ENCODE measurements around the gene EEF1AKMT3.

The EEF1AKMT3 gene

GRCh38 chr12:57751788-57752667, 20.4 kb upstream of the EEF1AKMT3 start, which contains the start of gene CDK4:
TSS of gene CDK4 (minus strand) at chr12:57752310. CDS start at chr12:57751717, 593 bp downstream.
- Histone ChIP-seq H3K4me3 (ENCODE audit: extremely low read depth, insufficient read depth, low read length, poor library complexity, severe bottlenecking) (peak within 1 kb of the TSS; percentile 85), H3K9me3 (ENCODE audit: control insufficient read depth, low read length) (no peaks in the 10 kb centered on the region), H3K27ac (ENCODE audit: low read depth, low read length, severe bottlenecking) (peak within 1 kb of the TSS; percentile 92), H3K36me3 (ENCODE audit: control insufficient read depth, insufficient read depth, low read length) (peaks cover 42% of the 10 kb centered on the region), H3K4me1 (ENCODE audit: control insufficient read depth, insufficient read depth, low read length, poor library complexity, severe bottlenecking) (peaks cover 8% of the 10 kb centered on the region)
- WGBS, 2 experiments (ENCODE audit: insufficient coverage in 2 of 2), result 0 to 1% methylated on average over 38 to 41 of the region's 58 CpGs

DNA sequence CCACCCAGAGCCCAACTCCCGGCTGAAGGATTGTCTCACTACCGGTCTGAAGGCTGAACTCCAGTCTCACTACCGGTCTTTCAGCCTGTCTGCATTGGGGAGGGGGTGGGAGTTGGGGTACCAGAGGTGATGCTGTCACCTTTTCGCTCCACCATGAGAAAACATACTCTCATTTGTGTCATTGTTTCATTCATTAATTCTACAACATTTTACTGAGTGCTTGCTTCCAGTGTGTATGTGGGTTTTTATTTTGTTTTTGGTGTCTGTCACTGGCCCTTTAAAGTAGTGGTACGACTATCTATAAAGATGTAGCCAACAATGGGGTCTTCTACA, 19.8 kb upstream of the EEF1AKMT3 start:
- peak overlapping the region; percentile 18 for H3K4me3 ChIP-seq (ENCODE audit: extremely low read depth, insufficient read depth, low read length, poor library complexity, severe bottlenecking)
- peaks cover 8% of the 10 kb centered on the region for H3K4me1 ChIP-seq (ENCODE audit: control insufficient read depth, insufficient read depth, low read length, poor library complexity, severe bottlenecking)
- no peak overlapping the region for H3K27ac ChIP-seq (ENCODE audit: low read depth, low read length, severe bottlenecking)
- H3K9me3 ChIP-seq (ENCODE audit: control insufficient read depth, low read length), result no peaks in the 10 kb centered on the region
- H3K36me3 ChIP-seq (ENCODE audit: control insufficient read depth, insufficient read depth, low read length), result peaks cover 36% of the 10 kb centered on the region
- 20 to 80% methylated on average over 1 to 2 of the region's 5 CpGs for WGBS, 2 experiments (ENCODE audit: insufficient coverage in 2 of 2)

- no peak overlapping the region for H3K4me3 ChIP-seq (ENCODE audit: extremely low read depth, insufficient read depth, low read length, poor library complexity, severe bottlenecking)
- WGBS, 2 experiments (ENCODE audit: insufficient coverage in 2 of 2), result 26% methylated on average over 1 of the region's 1 CpG; no CpG with 5 or more reads in 1 of the 2 experiments
Measured at GRCh38 chr12:57753756-57754337, 18.6 kb upstream of the EEF1AKMT3 start.

GRCh38 chr12:57754411-57755193, 17.8 kb upstream of the EEF1AKMT3 start, which contains the start of gene MARCHF9:
TSS of gene MARCHF9 (plus strand) at chr12:57755103. CDS start at chr12:57755529, 426 bp downstream.
- no peaks in the 10 kb centered on the region for H3K9me3 ChIP-seq (ENCODE audit: control insufficient read depth, low read length)
- WGBS, 2 experiments (ENCODE audit: insufficient coverage in 2 of 2), result 0 to 2% methylated on average over 18 to 21 of the region's 41 CpGs
- H3K36me3 ChIP-seq (ENCODE audit: control insufficient read depth, insufficient read depth, low read length), result peaks cover 17% of the 10 kb centered on the region
- peak within 1 kb of the TSS; percentile 44 for H3K4me3 ChIP-seq (ENCODE audit: extremely low read depth, insufficient read depth, low read length, poor library complexity, severe bottlenecking)
- H3K27ac ChIP-seq (ENCODE audit: low read depth, low read length, severe bottlenecking), result no peak within 1 kb of the TSS
- peaks cover 8% of the 10 kb centered on the region for H3K4me1 ChIP-seq (ENCODE audit: control insufficient read depth, insufficient read depth, low read length, poor library complexity, severe bottlenecking)

More at GRCh38 chr12:57753756-57754337, 18.6 kb upstream of the EEF1AKMT3 start:
- Histone ChIP-seq H3K9me3 (ENCODE audit: control insufficient read depth, low read length) (no peaks in the 10 kb centered on the region), H3K27ac (ENCODE audit: low read depth, low read length, severe bottlenecking) (no peak overlapping the region), H3K4me1 (ENCODE audit: control insufficient read depth, insufficient read depth, low read length, poor library complexity, severe bottlenecking) (peaks cover 8% of the 10 kb centered on the region), H3K36me3 (ENCODE audit: control insufficient read depth, insufficient read depth, low read length) (peaks cover 24% of the 10 kb centered on the region)

GRCh38 chr12:57755194-57755453, 17.3 kb upstream of the EEF1AKMT3 start:
- H3K4me1 ChIP-seq (ENCODE audit: control insufficient read depth, insufficient read depth, low read length, poor library complexity, severe bottlenecking), result peaks cover 8% of the 10 kb centered on the region
- peaks cover 11% of the 10 kb centered on the region for H3K36me3 ChIP-seq (ENCODE audit: control insufficient read depth, insufficient read depth, low read length)
- H3K27ac ChIP-seq (ENCODE audit: low read depth, low read length, severe bottlenecking), result no peak overlapping the region
- 0 to 1% methylated on average over 9 to 12 of the region's 34 CpGs for WGBS, 2 experiments (ENCODE audit: insufficient coverage in 2 of 2)
- H3K9me3 ChIP-seq (ENCODE audit: control insufficient read depth, low read length), result no peaks in the 10 kb centered on the region
- H3K4me3 ChIP-seq (ENCODE audit: extremely low read depth, insufficient read depth, low read length, poor library complexity, severe bottlenecking), result peak overlapping the region; percentile 44

- Histone ChIP-seq H3K36me3 (ENCODE audit: control insufficient read depth, insufficient read depth, low read length) (peaks cover 5% of the 10 kb centered on the region), H3K9me3 (ENCODE audit: control insufficient read depth, low read length) (no peaks in the 10 kb centered on the region), H3K4me1 (ENCODE audit: control insufficient read depth, insufficient read depth, low read length, poor library complexity, severe bottlenecking) (peaks cover 8% of the 10 kb centered on the region), H3K27ac (ENCODE audit: low read depth, low read length, severe bottlenecking) (no peak overlapping the region), H3K4me3 (ENCODE audit: extremely low read depth, insufficient read depth, low read length, poor library complexity, severe bottlenecking) (peak overlapping the region; percentile 44)
- 0 to 1% methylated on average over 45 to 53 of the region's 76 CpGs for WGBS, 2 experiments (ENCODE audit: insufficient coverage in 2 of 2)
Measured at GRCh38 chr12:57755454-57756372, 16.7 kb upstream of the EEF1AKMT3 start.

DNA sequence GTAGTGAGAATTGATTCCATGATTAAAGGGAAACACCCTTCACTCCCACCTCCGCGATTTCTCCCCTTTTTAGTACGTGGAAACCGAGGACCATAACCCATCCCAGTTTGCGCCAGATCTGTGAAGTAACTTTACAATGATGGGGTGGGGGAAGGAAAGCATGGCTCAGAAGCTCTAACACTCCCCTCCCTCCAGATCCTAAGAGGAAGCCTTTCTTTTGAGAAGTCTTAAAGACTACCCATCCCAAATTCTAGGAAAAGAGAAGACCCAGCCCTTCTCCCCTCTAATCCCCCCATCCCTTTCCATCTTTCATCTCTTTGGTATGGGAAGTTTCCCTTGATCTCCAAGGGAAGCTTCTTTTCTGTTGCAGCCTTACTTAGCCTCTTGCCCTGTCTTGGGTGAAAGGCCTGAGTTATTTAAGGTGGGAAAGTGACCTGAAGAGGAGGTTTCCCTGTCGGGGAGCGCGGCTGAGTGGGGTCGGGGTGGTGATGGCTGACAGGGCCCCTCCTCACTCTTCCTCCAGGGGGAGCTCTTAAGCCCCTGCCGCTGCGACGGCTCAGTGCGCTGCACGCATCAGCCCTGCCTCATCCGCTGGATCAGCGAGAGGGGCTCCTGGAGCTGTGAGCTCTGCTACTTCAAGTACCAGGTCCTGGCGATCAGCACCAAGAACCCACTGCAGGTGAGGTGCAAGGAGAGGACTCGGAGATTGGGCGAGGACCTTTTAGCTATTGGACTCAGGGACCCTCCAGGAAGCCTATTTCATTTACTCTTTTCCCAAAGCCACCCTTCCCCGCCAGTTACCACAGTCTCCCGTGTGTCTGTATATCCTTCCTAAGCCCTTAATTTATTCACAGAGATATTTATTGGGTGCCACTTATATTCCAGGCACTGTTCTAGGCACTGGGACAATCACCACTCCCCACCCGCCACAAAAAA, 15.7 kb upstream of the EEF1AKMT3 start:
- Histone ChIP-seq H3K27ac (ENCODE audit: low read depth, low read length, severe bottlenecking) (no peak overlapping the region), H3K4me3 (ENCODE audit: extremely low read depth, insufficient read depth, low read length, poor library complexity, severe bottlenecking) (peak overlapping the region; percentile 44), H3K4me1 (ENCODE audit: control insufficient read depth, insufficient read depth, low read length, poor library complexity, severe bottlenecking) (peaks cover 8% of the 10 kb centered on the region), H3K9me3 (ENCODE audit: control insufficient read depth, low read length) (no peaks in the 10 kb centered on the region), H3K36me3 (ENCODE audit: control insufficient read depth, insufficient read depth, low read length) (no peaks in the 10 kb centered on the region)
- WGBS, 2 experiments (ENCODE audit: insufficient coverage in 2 of 2), result 2 to 3% methylated on average over 10 to 11 of the region's 22 CpGs

- no peaks in the 10 kb centered on the region for H3K36me3 ChIP-seq (ENCODE audit: control insufficient read depth, insufficient read depth, low read length)
- WGBS, 2 experiments (ENCODE audit: insufficient coverage in 2 of 2), result 83 to 89% methylated on average over 3 of the region's 4 CpGs
Measured at GRCh38 chr12:57757771-57758170, 14.6 kb upstream of the EEF1AKMT3 start.

GRCh38 chr12:57758552-57759359, 13.7 kb upstream of the EEF1AKMT3 start:
- Histone ChIP-seq H3K9me3 (ENCODE audit: control insufficient read depth, low read length) (no peaks in the 10 kb centered on the region), H3K4me1 (ENCODE audit: control insufficient read depth, insufficient read depth, low read length, poor library complexity, severe bottlenecking) (peaks cover 8% of the 10 kb centered on the region), H3K36me3 (ENCODE audit: control insufficient read depth, insufficient read depth, low read length) (no peaks in the 10 kb centered on the region), H3K27ac (ENCODE audit: low read depth, low read length, severe bottlenecking) (no peak overlapping the region), H3K4me3 (ENCODE audit: extremely low read depth, insufficient read depth, low read length, poor library complexity, severe bottlenecking) (no peak overlapping the region)
- WGBS, 2 experiments (ENCODE audit: insufficient coverage in 2 of 2), result 86 to 91% methylated on average over 17 to 19 of the region's 25 CpGs

More at GRCh38 chr12:57757771-57758170, 14.6 kb upstream of the EEF1AKMT3 start:
- Histone ChIP-seq H3K4me3 (ENCODE audit: extremely low read depth, insufficient read depth, low read length, poor library complexity, severe bottlenecking) (no peak overlapping the region), H3K27ac (ENCODE audit: low read depth, low read length, severe bottlenecking) (no peak overlapping the region), H3K9me3 (ENCODE audit: control insufficient read depth, low read length) (no peaks in the 10 kb centered on the region), H3K4me1 (ENCODE audit: control insufficient read depth, insufficient read depth, low read length, poor library complexity, severe bottlenecking) (peaks cover 8% of the 10 kb centered on the region)

All from mesodermal cell (in vitro differentiated cells).